GM19452 (cell line): ENCODE results near the gene GTF2H4.
A peak's percentile ranks its signal among the peaks of the same experiment; 100 is the strongest.
"Not testable (repeated sequence)": the region's sequence is repeated elsewhere in the genome, so short reads cannot be mapped to it uniquely, and the experiment has no call there.

Source experiments
- ATAC-seq: cut with Tn5 transposase; IDR thresholded peaks from one replicate; pipeline ENCODE4 v1.9.1; 2021; ENCODE audit not compliant: unreplicated experiment

GTF2H4 gene

GRCh38 chr6:30893666-30894065 lies 14.3 kb upstream of the GTF2H4 start:
- ATAC-seq = no peak

- ATAC-seq = no peak
Measured at GRCh38 chr6:30894381-30894780, 13.6 kb upstream of the GTF2H4 start.

- no peak for ATAC-seq
Measured at GRCh38 chr6:30894935-30895334, 13.1 kb upstream of the GTF2H4 start.

GRCh38 chr6:30895343-30895742 lies 12.7 kb upstream of the GTF2H4 start:
- no peak for ATAC-seq

GRCh38 chr6:30896541-30896940 lies 11.5 kb upstream of the GTF2H4 start:
- ATAC-seq = no peak

- no peak for ATAC-seq
Measured at GRCh38 chr6:30897882-30898281, 10.1 kb upstream of the GTF2H4 start.

GRCh38 chr6:30898750-30899360 lies 9.2 kb upstream of the GTF2H4 start:
- ATAC-seq = no peak

- no peak for ATAC-seq
Measured at GRCh38 chr6:30900863-30901417, 7.1 kb upstream of the GTF2H4 start.

GRCh38 chr6:30901436-30901835 lies 6.6 kb upstream of the GTF2H4 start:
- no peak for ATAC-seq

GRCh38 chr6:30902196-30902595 lies 5.8 kb upstream of the GTF2H4 start:
- ATAC-seq = not testable (repeated sequence)

GRCh38 chr6:30902709-30903108 lies 5.3 kb upstream of the GTF2H4 start:
- no peak for ATAC-seq

- no peak for ATAC-seq
Measured at GRCh38 chr6:30903236-30903635, 4.8 kb upstream of the GTF2H4 start.

GRCh38 chr6:30907290-30907757 lies 683 bp upstream of the GTF2H4 start:
- ATAC-seq = not testable (repeated sequence)

- ATAC-seq = no peak
Measured at GRCh38 chr6:30908700-30909099, 693 bp downstream of the GTF2H4 start.

GRCh38 chr6:30910473-30910872 lies 2.5 kb downstream of the GTF2H4 start:
- not testable (repeated sequence) for ATAC-seq

- no peak for ATAC-seq
Measured at GRCh38 chr6:30912746-30913520, 4.9 kb downstream of the GTF2H4 start.

GRCh38 chr6:30913721-30914075 lies 5.7 kb downstream of the GTF2H4 start:
- no peak for ATAC-seq

- peak; percentile 74 for ATAC-seq
Measured at GRCh38 chr6:30914076-30914853, 6.3 kb downstream of the GTF2H4 start, which contains the start of gene VARS2. Gene VARS2, plus strand, starts transcription at chr6:30914238. Its CDS starts 599 bp downstream, at chr6:30914837.

GRCh38 chr6:30914854-30915590 lies 7.0 kb downstream of the GTF2H4 start:
- ATAC-seq = no peak

- no peak for ATAC-seq
Measured at GRCh38 chr6:30915591-30915946, 7.6 kb downstream of the GTF2H4 start.

- no peak for ATAC-seq
Measured at GRCh38 chr6:30917041-30917440, 9.0 kb downstream of the GTF2H4 start.
